Muscle of back (tissue), 11 donors: ENCODE measurements around the gene LRG1. TPM values are rescaled to one million over a fixed set of nuclear protein-coding genes. Genes with fewer than 3 reads are reported as not detected.

Source experiments
- DNase-seq, 3 donors: peaks; one replicate each; pipeline versions ENCODE4 v3.0.0 to v3.0.0-alpha.2; 2013
- polyA plus RNA-seq, 10 donors: library from polyadenylated mRNA; unstranded; fragments of 120-200 nt; gene quantifications; one replicate each; pipeline ENCODE4 v1.2.1, GENCODE V29; 2013; ENCODE audit not compliant: insufficient read length in 10 of 10

Gene LRG1
- polyA plus RNA-seq, 10 donors = 0.35 to 0.98 (median 0.61) TPM

DNA sequence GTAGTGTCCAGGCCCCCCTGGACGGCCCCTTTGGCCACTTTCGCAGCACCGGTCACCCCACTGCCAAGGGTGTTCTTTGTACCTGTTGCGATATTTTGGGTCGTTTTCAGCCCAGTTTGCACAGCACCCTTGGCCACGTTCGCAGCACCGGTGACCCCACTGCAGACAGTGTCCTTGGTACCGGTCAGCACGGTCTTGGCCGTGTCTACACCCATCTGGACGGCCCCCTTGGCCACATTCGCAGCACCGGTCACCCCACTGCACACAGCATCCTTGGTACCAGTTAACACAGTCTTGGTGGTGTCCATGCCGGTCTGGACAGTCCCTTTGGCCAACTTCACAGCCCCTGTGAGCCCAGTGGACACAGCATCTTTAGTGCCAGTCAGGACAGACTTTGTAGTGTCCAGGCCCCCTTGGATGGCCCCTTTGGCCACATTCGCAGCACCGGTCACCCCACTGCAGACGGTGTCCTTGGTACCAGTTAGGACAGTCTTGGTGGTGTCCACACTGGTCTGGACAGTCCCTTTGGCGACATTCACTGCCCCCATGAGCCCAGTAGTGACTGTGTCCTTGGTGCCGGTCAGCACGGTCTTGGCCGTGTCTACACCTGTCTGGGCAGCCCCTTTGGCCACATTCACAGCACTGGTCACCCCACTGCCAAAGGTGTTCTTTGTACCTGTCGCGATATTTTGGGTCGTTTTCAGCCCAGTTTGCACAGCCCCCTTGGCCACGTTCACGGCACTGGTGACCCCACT, 28.4 kb downstream of the LRG1 start:
- DNase-seq = no peak

DNA sequence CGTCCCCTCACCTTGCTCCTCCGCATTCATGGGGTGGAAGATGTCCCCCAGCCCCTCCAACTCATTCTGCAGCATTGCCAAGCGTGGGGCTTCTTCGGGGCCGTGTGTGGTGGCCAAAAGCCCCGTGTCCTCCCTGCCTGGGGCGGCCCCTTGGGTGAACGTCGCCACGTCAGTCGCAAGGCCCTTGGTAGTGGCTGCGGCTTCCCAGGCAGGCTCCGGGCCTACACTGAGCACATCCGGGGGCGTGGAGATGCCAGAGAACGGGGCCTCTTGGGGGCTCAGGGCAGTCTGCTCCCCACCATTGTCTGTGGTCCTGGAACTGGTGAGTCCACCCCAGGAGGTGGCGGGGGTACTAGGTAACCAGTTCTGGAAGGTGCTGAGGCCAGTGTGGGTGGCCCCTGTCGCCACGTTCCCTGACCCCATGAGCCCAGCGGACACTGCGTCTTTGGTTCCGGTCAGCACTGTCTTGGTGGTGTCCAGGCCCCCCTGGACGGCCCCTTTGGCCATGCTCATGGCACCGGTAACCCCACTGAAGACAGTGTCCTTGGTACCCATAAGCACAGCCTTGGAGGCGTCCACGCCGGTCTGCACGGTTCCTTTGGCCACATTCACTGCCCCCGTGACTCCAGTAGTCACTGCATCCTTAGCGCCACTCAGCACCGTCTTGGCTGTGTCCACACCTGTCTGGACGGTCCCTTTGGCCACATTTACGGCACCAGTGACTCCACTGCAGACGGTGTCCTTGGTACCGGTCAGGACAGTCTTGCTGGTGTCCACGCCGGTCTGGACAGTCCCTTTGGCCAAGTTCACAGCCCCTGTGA, 29.2 kb downstream of the LRG1 start:
- no peak for DNase-seq

DNA sequence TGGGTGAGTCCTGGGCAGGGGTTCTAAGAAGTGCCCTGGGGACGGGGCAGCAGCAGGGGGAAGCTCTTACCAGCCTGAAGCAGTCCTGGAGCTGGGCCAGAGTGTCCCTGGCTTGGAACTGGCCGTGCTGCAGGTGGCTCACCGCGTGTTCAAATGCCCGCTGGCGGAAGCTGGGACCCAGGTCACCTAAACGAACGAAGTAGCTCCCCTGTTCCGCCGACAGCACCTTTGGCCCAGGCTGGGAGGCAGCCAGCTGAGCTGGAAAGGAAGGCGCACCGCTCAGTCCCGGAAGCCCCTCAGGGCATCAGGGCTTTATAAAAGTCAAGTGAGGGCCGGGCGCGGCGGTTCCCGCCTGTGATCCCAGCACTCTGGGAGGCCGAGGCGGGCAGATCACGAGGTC, 31.1 kb downstream of the LRG1 start:
- DNase-seq = no peak

DNA sequence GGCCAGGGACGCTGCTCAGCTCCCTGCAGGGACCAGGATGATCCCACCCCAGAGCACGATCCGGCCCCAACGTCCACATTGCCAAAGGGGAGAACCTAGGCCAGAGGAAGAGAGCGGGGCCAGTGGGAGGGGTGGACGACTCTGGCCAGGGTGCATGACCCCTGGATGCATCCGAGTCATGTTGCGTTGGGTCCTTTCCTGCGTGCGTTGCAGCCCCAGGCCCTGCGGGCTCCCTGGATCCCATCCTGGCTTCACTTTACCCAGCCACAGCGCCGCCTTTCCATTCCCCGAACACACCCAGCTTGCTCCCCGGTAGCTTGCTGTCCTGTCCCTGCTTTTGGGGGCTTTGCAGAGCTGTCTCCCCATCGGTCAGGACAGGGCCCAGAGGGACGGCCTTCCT, 32.0 kb downstream of the LRG1 start:
- DNase-seq = no peak

- no peak for DNase-seq
Measured at GRCh38 chr19:4507150-4507452, 32.7 kb downstream of the LRG1 start.

GRCh38 chr19:4506449-4507149, 33.2 kb downstream of the LRG1 start:
- peak in 1 of 3 donors; percentile 32 for DNase-seq

- no peak for DNase-seq
Measured at GRCh38 chr19:4505570-4506448, 34.0 kb downstream of the LRG1 start.

GRCh38 chr19:4504891-4505569, 34.8 kb downstream of the LRG1 start:
- DNase-seq = no peak

DNA sequence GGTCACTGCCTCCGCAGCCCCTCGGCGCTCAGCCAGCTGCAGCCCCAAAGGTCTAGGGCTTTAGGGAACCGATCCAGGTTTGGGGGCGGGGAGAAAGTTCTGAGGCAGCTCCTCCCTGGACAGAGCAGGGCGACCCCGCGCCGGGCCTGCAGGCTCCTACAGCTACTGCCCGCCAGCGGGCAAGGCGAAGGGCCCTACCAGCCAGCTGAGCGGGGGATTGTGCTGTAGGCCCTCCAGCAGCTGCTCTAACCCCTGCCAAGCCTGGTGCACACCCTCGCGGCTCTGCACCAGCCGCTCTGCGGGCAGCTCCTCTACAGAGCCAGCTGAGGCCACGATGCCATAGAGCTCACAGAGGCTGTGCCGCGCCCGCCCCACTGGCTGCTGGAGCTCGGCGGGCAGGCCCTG, 35.5 kb downstream of the LRG1 start:
- DNase-seq = peak; percentile 40 to 72 (median 52)

DNA sequence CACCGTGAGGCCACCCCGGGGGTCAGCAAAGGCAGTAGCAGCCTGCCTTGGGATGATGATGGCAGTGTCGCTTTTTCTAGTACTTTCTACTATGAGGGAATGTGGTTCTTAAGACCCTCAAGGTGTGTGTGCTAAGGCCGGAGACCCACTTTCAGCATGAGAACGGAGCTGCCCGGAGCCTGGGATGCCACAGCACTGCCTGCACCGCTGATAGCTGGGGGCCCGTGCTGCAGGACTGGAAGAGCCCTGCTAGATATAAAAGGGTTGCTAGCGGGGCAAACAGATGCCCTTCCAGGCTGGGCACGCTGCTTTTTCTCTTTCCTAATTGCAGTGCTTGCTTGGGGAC, 36.0 kb downstream of the LRG1 start:
- no peak for DNase-seq

- DNase-seq = no peak
Measured at GRCh38 chr19:4503132-4503824, 36.6 kb downstream of the LRG1 start.

- no peak for DNase-seq
Measured at GRCh38 chr19:4502282-4503131, 37.3 kb downstream of the LRG1 start.

- no peak for DNase-seq
Measured at GRCh38 chr19:4501691-4502090, 38.1 kb downstream of the LRG1 start.

GRCh38 chr19:4500841-4501591, 38.8 kb downstream of the LRG1 start:
- DNase-seq = no peak

DNA sequence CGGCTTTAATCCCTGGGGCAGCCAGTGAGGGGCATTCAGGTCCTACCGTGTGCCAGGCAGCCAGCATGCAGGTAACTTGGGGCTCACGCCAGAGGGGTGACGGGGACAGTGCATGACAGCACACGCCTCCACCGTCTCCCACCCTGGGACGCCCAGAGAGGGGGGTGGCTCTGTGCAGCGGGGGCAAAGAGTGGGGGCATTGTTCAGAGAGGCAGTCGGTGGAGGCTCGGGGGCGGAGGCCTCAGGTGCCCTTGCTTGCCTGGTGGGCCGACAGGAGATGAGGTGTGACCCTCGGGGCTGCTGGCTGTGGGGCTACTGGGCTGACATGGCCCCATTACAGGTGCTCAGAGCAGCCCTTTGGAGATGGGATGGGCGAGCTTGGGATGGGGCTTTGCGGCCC, 40.0 kb downstream of the LRG1 start:
- DNase-seq = no peak

DNA sequence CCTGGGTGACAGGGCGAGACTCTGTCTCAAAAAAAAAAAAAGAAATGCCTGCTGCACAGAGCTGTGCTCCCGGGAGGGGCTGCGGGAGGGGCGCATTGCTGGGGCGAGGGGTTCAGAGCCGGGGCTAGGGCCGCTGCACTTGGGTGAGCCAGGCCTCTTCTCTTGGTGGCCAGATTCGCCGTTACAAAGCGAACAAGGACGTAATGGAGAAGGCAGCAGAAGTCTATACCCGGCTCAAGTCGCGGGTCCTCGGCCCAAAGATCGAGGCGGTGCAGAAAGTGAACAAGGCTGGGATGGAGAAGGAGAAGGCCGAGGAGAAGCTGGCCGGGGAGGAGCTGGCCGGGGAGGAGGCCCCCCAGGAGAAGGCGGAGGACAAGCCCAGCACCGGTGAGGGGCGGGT, 40.5 kb downstream of the LRG1 start:
- no peak for DNase-seq

GRCh38 chr19:4498694-4499093, 41.1 kb downstream of the LRG1 start:
- DNase-seq = no peak

GRCh38 chr19:4497770-4498389, 42.0 kb downstream of the LRG1 start:
- no peak for DNase-seq
